ENCODE measurements around the gene RADIL. TPM values are rescaled to one million over a fixed set of nuclear protein-coding genes. Genes with fewer than 3 reads are reported as not detected.
"Not testable (repeated sequence)": the region's sequence is repeated elsewhere in the genome, so short reads cannot be mapped to it uniquely, and the experiment has no call there.

The RADIL gene
- total and polyA plus RNA-seq, 2 donors (not counting 1 experiment from before 2014, with no cell fraction given) = not detected

GRCh38 chr7:4893929-4894475 lies 10.5 kb upstream of the RADIL start:
- ATAC-seq (ENCODE audit: low read depth) (no peak), DNase-seq (no peak)
- peaks cover 0 to 6% (median 0%) of the 10 kb centered on the region in 4 experiments for H3K27me3 ChIP-seq (replicated peaks in 1 of 4; ENCODE audit: control extremely low read depth in 1 of 4, control insufficient read depth in 3 of 4, insufficient read depth in 4 of 4, low read length in 3 of 4)
- ChIA-PET CTCF (no interaction called here), POLR2A (no interaction called here)
- H3K4me3 ChIP-seq (ENCODE audit: control extremely low read depth in 1 of 5, extremely low read depth in 1 of 5, insufficient read depth in 1 of 5, low read depth in 2 of 5, low read length in 4 of 5) = no peak overlapping the region
- no peaks in the 10 kb centered on the region for H3K79me2 ChIP-seq (ENCODE audit: control insufficient read depth, insufficient read depth, low read length)
- no peak overlapping the region for H2AFZ ChIP-seq (ENCODE audit: insufficient read depth, low read depth, low read length, poor library complexity, severe bottlenecking)
- TF ChIP-seq CTCF (IDR thresholded peaks at IDR 0.05) = no peak
- TF ChIP-seq EZH2 (IDR thresholded peaks at IDR 0.05; ENCODE audit: borderline replicate concordance, insufficient read depth, low read depth, low read length, poor library complexity, severe bottlenecking) = no peak
- no peaks in the 10 kb centered on the region for H3K4me1 Mint-ChIP-seq
- intact Hi-C loops (cut with micrococcal nuclease) = no loop called here
- H3K9me3 ChIP-seq (ENCODE audit: control extremely low read depth in 1 of 3, control insufficient read depth in 2 of 3, insufficient read depth in 1 of 3, low read length in 2 of 3) = peaks cover 0 to 20% (median 0%) of the 10 kb centered on the region in 3 donors
- H3K27ac Mint-ChIP-seq = no peak overlapping the region
- no peaks in the 10 kb centered on the region for H3K36me3 ChIP-seq (replicated peaks in 1 of 2; ENCODE audit: control extremely low read depth in 1 of 2, control insufficient read depth in 1 of 2, extremely low read depth in 1 of 2, insufficient read depth in 2 of 2, low read length in 1 of 2)
- WGBS (ENCODE audit: insufficient coverage) = 79% methylated on average over 4 of the region's 8 CpGs
- no peaks in the 10 kb centered on the region for H4K20me1 ChIP-seq (ENCODE audit: control insufficient read depth, insufficient read depth, low read length, poor library complexity, severe bottlenecking)
- peaks cover 18% of the 10 kb centered on the region for H3K27me3 Mint-ChIP-seq
- no peak overlapping the region for H3K4me2 ChIP-seq (replicated peaks; ENCODE audit: low read depth, low read length, poor library complexity, severe bottlenecking)
- no peak overlapping the region for H3K9ac ChIP-seq (ENCODE audit: low read length)
- H3K9me3 Mint-ChIP-seq (ENCODE audit: insufficient read depth) = peaks cover 5% of the 10 kb centered on the region
- H3K4me1 ChIP-seq (ENCODE audit: control insufficient read depth in 2 of 2, insufficient read depth in 2 of 2, low read length in 2 of 2) = no peaks in the 10 kb centered on the region
- H3K27ac ChIP-seq (ENCODE audit: low read length in 2 of 2) = no peak overlapping the region
- H3K4me3 Mint-ChIP-seq = no peak overlapping the region

GRCh38 chr7:4893188-4893587 lies 9.7 kb upstream of the RADIL start:
- H3K4me3 ChIP-seq (ENCODE audit: control extremely low read depth in 1 of 5, extremely low read depth in 1 of 5, insufficient read depth in 1 of 5, low read depth in 2 of 5, low read length in 4 of 5); H3K36me3 ChIP-seq (replicated peaks in 1 of 2; ENCODE audit: control extremely low read depth in 1 of 2, control insufficient read depth in 1 of 2, extremely low read depth in 1 of 2, insufficient read depth in 2 of 2, low read length in 1 of 2); H3K79me2 ChIP-seq (ENCODE audit: control insufficient read depth, insufficient read depth, low read length); H3K27ac Mint-ChIP-seq; H3K4me3 Mint-ChIP-seq; H3K4me1 ChIP-seq (ENCODE audit: control insufficient read depth in 2 of 2, insufficient read depth in 2 of 2, low read length in 2 of 2); H2AFZ ChIP-seq (ENCODE audit: insufficient read depth, low read depth, low read length, poor library complexity, severe bottlenecking); H4K20me1 ChIP-seq (ENCODE audit: control insufficient read depth, insufficient read depth, low read length, poor library complexity, severe bottlenecking); intact Hi-C loops (cut with micrococcal nuclease); POLR2A ChIA-PET; H3K4me2 ChIP-seq (replicated peaks; ENCODE audit: low read depth, low read length, poor library complexity, severe bottlenecking); H3K27ac ChIP-seq (ENCODE audit: low read length in 2 of 2); H3K27me3 ChIP-seq (replicated peaks in 1 of 4; ENCODE audit: control extremely low read depth in 1 of 4, control insufficient read depth in 3 of 4, insufficient read depth in 4 of 4, low read length in 3 of 4); CTCF ChIA-PET; H3K9me3 Mint-ChIP-seq (ENCODE audit: insufficient read depth); DNase-seq; H3K9ac ChIP-seq (ENCODE audit: low read length); H3K4me1 Mint-ChIP-seq; ATAC-seq (ENCODE audit: low read depth): not testable (repeated sequence)
- WGBS (ENCODE audit: insufficient coverage) = 93% methylated on average over 2 of the region's 4 CpGs
- H3K9me3 ChIP-seq (ENCODE audit: control extremely low read depth in 1 of 3, control insufficient read depth in 2 of 3, insufficient read depth in 1 of 3, low read length in 2 of 3) = peaks cover 0 to 16% (median 0%) of the 10 kb centered on the region in 3 donors
- peaks cover 18% of the 10 kb centered on the region for H3K27me3 Mint-ChIP-seq

DNA sequence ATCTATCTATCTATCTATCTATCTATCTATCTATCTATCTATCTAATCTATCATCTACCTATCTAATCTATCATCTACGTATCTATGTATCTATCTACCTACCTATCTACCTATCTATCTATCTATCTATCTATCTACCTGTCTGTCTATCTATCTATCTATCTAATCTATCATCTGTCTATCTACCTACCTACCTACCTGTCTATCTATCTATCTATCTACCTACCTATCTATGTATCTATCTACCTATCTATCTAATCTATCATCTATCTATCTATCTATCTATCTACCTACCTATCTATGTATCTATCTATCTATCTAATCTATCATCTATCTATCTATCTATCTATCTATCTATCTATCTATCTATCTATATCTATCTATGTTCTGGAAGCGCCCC lies 8.0 kb upstream of the RADIL start:
- H3K4me3 ChIP-seq (ENCODE audit: control extremely low read depth in 1 of 5, extremely low read depth in 1 of 5, insufficient read depth in 1 of 5, low read depth in 2 of 5, low read length in 4 of 5); H2AFZ ChIP-seq (ENCODE audit: insufficient read depth, low read depth, low read length, poor library complexity, severe bottlenecking); H3K27me3 ChIP-seq (replicated peaks in 1 of 4; ENCODE audit: control extremely low read depth in 1 of 4, control insufficient read depth in 3 of 4, insufficient read depth in 4 of 4, low read length in 3 of 4); H3K9me3 Mint-ChIP-seq (ENCODE audit: insufficient read depth); H3K9ac ChIP-seq (ENCODE audit: low read length); H3K36me3 ChIP-seq (replicated peaks in 1 of 2; ENCODE audit: control extremely low read depth in 1 of 2, control insufficient read depth in 1 of 2, extremely low read depth in 1 of 2, insufficient read depth in 2 of 2, low read length in 1 of 2); H3K27ac ChIP-seq (ENCODE audit: low read length in 2 of 2); H3K4me3 Mint-ChIP-seq; ATAC-seq (ENCODE audit: low read depth); H3K27ac Mint-ChIP-seq; H3K4me1 Mint-ChIP-seq; H4K20me1 ChIP-seq (ENCODE audit: control insufficient read depth, insufficient read depth, low read length, poor library complexity, severe bottlenecking); POLR2A ChIA-PET; CTCF ChIA-PET; intact Hi-C loops (cut with micrococcal nuclease); H3K4me1 ChIP-seq (ENCODE audit: control insufficient read depth in 2 of 2, insufficient read depth in 2 of 2, low read length in 2 of 2); H3K79me2 ChIP-seq (ENCODE audit: control insufficient read depth, insufficient read depth, low read length); H3K4me2 ChIP-seq (replicated peaks; ENCODE audit: low read depth, low read length, poor library complexity, severe bottlenecking); DNase-seq: not testable (repeated sequence)
- WGBS (ENCODE audit: insufficient coverage) = 83% methylated on average over 1 of the region's 2 CpGs
- peaks cover 0 to 16% (median 0%) of the 10 kb centered on the region in 3 donors for H3K9me3 ChIP-seq (ENCODE audit: control extremely low read depth in 1 of 3, control insufficient read depth in 2 of 3, insufficient read depth in 1 of 3, low read length in 2 of 3)
- H3K27me3 Mint-ChIP-seq = peaks cover 25% of the 10 kb centered on the region
